ENCODE measurements around the gene HM13. TPM values are rescaled to one million over a fixed set of nuclear protein-coding genes. Genes with fewer than 3 reads are reported as not detected.

HM13 gene
- total RNA-seq, 2 donors from 2014 or later: 73.2 to 79.4 TPM

DNA sequence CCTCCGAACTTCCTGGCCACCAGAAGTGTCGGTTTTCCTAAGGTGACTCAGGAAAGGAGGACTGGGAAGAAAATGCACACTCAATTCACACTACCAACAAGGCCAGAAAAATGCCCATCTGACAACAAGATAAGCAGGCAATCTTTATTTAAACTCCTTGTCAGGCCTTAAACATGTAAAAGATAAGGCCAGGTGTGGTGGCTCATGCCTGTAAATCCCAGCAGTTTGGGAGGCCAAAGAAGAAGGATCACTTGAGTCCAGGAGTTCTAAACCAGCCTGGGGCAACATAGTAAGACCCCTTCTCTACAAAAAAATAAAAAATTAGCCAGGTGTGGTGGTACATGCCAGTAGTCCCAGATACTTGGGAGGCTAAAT is 83.2 kb downstream of the HM13 start:
- no peak overlapping the region for H3K27ac ChIP-seq

DNA sequence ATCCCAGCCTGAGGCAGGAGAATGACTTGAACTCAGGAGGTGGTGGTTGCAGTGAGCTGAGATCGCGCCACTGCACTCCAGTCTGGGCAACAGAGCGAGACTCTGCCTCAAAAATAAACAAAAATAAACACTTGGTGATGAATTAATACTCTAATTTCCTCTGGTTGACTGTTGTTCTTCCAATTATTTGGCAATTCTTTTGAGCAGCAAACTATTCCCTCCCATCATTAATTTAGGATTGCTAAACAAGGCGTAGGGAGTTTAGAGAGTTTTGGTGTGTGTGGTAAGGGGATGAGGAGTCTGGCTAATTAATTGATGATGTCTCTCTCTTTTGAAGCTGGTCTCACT is 88.2 kb downstream of the HM13 start:
- no peak for ATAC-seq
- Histone ChIP-seq H3K27ac (peak overlapping the region in 1 of 4 donors; percentile 27), H3K27me3 (no peaks in the 10 kb centered on the region), H3K4me3 (no peak overlapping the region), H3K9me3 (no peaks in the 10 kb centered on the region), H3K36me3 (replicated peaks in 1 of 2; ENCODE audit: insufficient read depth in 1 of 2, low read depth in 2 of 2) (no peaks in the 10 kb centered on the region), H3K4me1 (peaks cover 41% of the 10 kb centered on the region)
- intact Hi-C loops (cut with DNase I): no loop called here
- 81 to 95% methylated on average over 4 of the region's 4 CpGs for WGBS, 2 donors
- no peak for DNase-seq
- TF ChIP-seq, protein P1, sequence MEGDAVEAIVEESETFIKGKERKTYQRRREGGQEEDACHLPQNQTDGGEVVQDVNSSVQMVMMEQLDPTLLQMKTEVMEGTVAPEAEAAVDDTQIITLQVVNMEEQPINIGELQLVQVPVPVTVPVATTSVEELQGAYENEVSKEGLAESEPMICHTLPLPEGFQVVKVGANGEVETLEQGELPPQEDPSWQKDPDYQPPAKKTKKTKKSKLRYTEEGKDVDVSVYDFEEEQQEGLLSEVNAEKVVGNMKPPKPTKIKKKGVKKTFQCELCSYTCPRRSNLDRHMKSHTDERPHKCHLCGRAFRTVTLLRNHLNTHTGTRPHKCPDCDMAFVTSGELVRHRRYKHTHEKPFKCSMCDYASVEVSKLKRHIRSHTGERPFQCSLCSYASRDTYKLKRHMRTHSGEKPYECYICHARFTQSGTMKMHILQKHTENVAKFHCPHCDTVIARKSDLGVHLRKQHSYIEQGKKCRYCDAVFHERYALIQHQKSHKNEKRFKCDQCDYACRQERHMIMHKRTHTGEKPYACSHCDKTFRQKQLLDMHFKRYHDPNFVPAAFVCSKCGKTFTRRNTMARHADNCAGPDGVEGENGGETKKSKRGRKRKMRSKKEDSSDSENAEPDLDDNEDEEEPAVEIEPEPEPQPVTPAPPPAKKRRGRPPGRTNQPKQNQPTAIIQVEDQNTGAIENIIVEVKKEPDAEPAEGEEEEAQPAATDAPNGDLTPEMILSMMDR (IDR thresholded peaks at IDR 0.05): no peak
- TF ChIP-seq POLR2A (IDR thresholded peaks at IDR 0.05): no peak

More for the DNA sequence above, 83.2 kb downstream of the HM13 start:
- WGBS, 2 donors: 97 to 100% methylated on average over 2 of the region's 2 CpGs
- intact Hi-C loops (cut with DNase I): no loop called here
- no peak overlapping the region for H3K4me3 ChIP-seq
- no peaks in the 10 kb centered on the region for H3K9me3 ChIP-seq
- no peaks in the 10 kb centered on the region for H3K36me3 ChIP-seq (replicated peaks in 1 of 2; ENCODE audit: insufficient read depth in 1 of 2, low read depth in 2 of 2)
- ATAC-seq (no peak), DNase-seq (no peak)
- H3K27me3 ChIP-seq: no peaks in the 10 kb centered on the region
- H3K4me1 ChIP-seq: no peaks in the 10 kb centered on the region
- TF ChIP-seq, protein P1 (IDR thresholded peaks at IDR 0.05): no peak
- TF ChIP-seq POLR2A (IDR thresholded peaks at IDR 0.05): no peak

DNA sequence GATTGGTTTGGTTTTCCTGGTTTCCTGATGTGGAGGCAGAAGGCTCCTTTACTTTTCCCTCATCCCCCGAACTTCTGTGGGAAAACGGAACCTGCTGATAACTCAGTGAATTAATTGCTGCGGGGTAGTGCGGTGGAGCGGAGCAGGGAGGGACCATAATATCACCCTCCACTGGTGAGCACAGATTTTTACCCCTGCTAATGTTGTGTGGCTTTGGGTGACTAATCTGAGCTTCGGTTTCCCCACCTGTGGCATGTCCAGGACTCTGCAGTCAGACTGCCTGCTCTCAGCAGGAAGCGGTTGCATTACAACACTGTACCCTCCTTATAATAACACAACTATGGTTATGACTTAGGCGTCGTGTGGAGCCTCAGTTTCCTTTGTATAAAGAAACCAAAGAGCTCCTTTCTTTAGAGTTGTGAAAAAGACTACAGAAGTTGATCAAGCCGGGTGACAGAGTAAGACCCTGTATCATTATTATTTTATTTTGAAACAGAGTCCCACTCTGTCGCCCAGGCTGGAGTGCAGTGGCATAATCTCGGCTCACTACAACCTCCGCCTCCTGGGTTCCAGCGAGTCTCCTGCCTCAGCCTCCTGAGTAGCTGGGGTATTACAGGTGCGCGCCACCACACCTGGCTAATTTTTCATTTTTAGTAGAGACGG is 88.7 kb downstream of the HM13 start:
- DNase-seq (no peak), ATAC-seq (no peak)
- Histone ChIP-seq H3K27me3 (no peaks in the 10 kb centered on the region), H3K36me3 (replicated peaks in 1 of 2; ENCODE audit: insufficient read depth in 1 of 2, low read depth in 2 of 2) (no peaks in the 10 kb centered on the region), H3K4me1 (peaks cover 46% of the 10 kb centered on the region), H3K4me3 (no peak overlapping the region), H3K27ac (peak overlapping the region in 2 of 4 donors; percentile 27 to 29), H3K9me3 (no peaks in the 10 kb centered on the region)
- WGBS, 2 donors: 58 to 75% methylated on average over 15 to 16 of the region's 17 CpGs
- no peak for TF ChIP-seq POLR2A (IDR thresholded peaks at IDR 0.05)
- TF ChIP-seq, protein P1 (IDR thresholded peaks at IDR 0.05): no peak
- intact Hi-C loops (cut with DNase I): no loop called here

DNA sequence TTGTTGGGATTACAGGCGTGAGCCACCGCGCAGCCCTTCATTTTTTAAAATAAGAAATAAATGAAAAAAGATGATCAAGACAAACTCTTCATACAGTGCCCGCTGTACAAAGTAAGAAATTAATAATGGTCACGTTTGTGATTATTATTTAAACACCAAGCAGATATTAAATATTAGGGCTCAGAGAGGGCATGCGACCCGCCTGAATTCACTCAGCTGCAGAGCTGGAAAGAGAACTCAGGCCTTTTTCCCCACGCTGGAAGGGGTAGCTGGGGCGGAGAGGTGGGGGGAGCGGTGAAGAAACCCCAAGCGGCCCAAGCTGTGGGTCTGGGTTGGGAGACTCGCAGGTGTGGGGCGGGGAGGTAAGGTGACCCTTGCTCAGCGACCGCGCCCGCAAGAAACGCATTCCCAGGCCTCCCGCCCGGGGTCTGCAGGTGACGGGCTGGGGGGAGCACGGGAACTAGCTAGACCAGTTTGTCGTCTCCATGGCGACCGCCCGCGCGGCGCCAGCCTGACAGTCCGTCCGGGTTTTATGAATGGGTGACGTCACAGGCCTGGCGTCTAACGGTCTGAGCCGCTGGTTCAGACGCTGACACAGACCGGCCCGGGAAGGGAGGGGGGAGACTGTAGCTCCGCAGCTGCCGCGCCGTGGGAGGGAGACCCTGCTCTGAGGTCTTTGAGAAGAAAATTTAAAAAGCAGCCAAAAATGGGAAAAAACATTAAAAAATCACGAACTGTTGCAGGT is 89.8 kb downstream of the HM13 start:
- peak; percentile 86 for ATAC-seq
- H3K4me1 ChIP-seq: peaks cover 57% of the 10 kb centered on the region
- no peaks in the 10 kb centered on the region for H3K27me3 ChIP-seq
- WGBS, 2 donors: 10 to 17% methylated on average over 23 to 43 of the region's 43 CpGs
- DNase-seq: peak; percentile 97 to 98 (median 98)
- intact Hi-C loops (cut with DNase I): no loop called here
- H3K4me3 ChIP-seq: no peak overlapping the region
- peak; percentile 45 to 64 (median 58) for TF ChIP-seq POLR2A (IDR thresholded peaks at IDR 0.05)
- TF ChIP-seq, protein P1 (IDR thresholded peaks at IDR 0.05): peak in 2 of 7 experiments; percentile 4 to 17
- H3K9me3 ChIP-seq: no peaks in the 10 kb centered on the region
- H3K27ac ChIP-seq: peak overlapping the region; percentile 44 to 76 (median 66)
- H3K36me3 ChIP-seq (replicated peaks in 1 of 2; ENCODE audit: insufficient read depth in 1 of 2, low read depth in 2 of 2): no peaks in the 10 kb centered on the region
